Measurements from ENCODE around the gene TLR8. TPM values are rescaled to one million over a fixed set of nuclear protein-coding genes. Genes with fewer than 3 reads are reported as not detected.

The TLR8 gene
- total RNA-seq, 1 experiment from 2014 or later, result not detected

GRCh38 chrX:12896935-12897334 lies 9.5 kb upstream of the TLR8 start (continued):
- no peak for TF ChIP-seq AFF4 (CRISPR knock-in tag; IDR thresholded peaks at IDR 0.05; ENCODE audit: borderline replicate concordance)
- TF ChIP-seq ZNF423 (CRISPR knock-in tag; IDR thresholded peaks at IDR 0.05), result no peak

GRCh38 chrX:12898073-12898472 lies 8.3 kb upstream of the TLR8 start:
- ChIA-PET POLR2A (no interaction called here), CTCF (no interaction called here)
- Mint-ChIP-seq H3K36me3 (no peaks in the 10 kb centered on the region), H3K9me3 (no peaks in the 10 kb centered on the region), H3K4me1 (peaks cover 21% of the 10 kb centered on the region), H3K27ac (no peak overlapping the region), H3K4me3 (no peak overlapping the region), H3K27me3 (ENCODE audit: low read depth) (no peaks in the 10 kb centered on the region; the same call in 1 of the 2 replicates)
- ATAC-seq (no peak), DNase-seq (ENCODE audit: low spot score) (no peak)
- TF ChIP-seq ZNF232 (CRISPR knock-in tag; IDR thresholded peaks at IDR 0.05), result no peak
- no peak for TF ChIP-seq HMGXB4 (CRISPR knock-in tag; IDR thresholded peaks at IDR 0.05)
- no peak for TF ChIP-seq ATF6 (CRISPR knock-in tag; IDR thresholded peaks at IDR 0.05)
- no peak for TF ChIP-seq PRRX2 (CRISPR knock-in tag; IDR thresholded peaks at IDR 0.05)

GRCh38 chrX:12899506-12899905 lies 6.9 kb upstream of the TLR8 start:
- Mint-ChIP-seq H3K27ac (peak overlapping the region; percentile 41; the same call in 1 of the 2 replicates), H3K36me3 (no peaks in the 10 kb centered on the region), H3K27me3 (ENCODE audit: low read depth) (no peaks in the 10 kb centered on the region; the same call in 1 of the 2 replicates), H3K4me3 (no peak overlapping the region), H3K9me3 (no peaks in the 10 kb centered on the region), H3K4me1 (peaks cover 17% of the 10 kb centered on the region)
- POLR2A ChIA-PET, result no interaction called here
- no peak for DNase-seq (ENCODE audit: low spot score)
- CTCF ChIA-PET, result interaction anchor here (1.0 to 2.7 kb wide), 2 partner anchors 48 to 86 kb away, joined by 3 to 37 read pairs; no protein-coding TSS in a partner anchor
- no peak for TF ChIP-seq CDX4 (CRISPR knock-in tag; IDR thresholded peaks at IDR 0.05; ENCODE audit: borderline replicate concordance)
- no peak for TF ChIP-seq ZBTB21 (CRISPR knock-in tag; IDR thresholded peaks at IDR 0.05; ENCODE audit: borderline replicate concordance)
- TF ChIP-seq ZSCAN18 (CRISPR knock-in tag; IDR thresholded peaks at IDR 0.05), result no peak
- TF ChIP-seq GRHL2 (CRISPR knock-in tag; IDR thresholded peaks at IDR 0.05; ENCODE audit: insufficient replicate concordance, severe bottlenecking), result no peak
- TF ChIP-seq SMAD4 (CRISPR knock-in tag; IDR thresholded peaks at IDR 0.05), result no peak
- no peak for TF ChIP-seq MAX (CRISPR knock-in tag; IDR thresholded peaks at IDR 0.05)
- no peak for TF ChIP-seq ZNF512 (CRISPR knock-in tag; IDR thresholded peaks at IDR 0.05; ENCODE audit: borderline replicate concordance)
- no peak for ATAC-seq

Measured in WTC11 (cell line).